Astrocyte (in vitro differentiated cells and primary cell): ENCODE measurements around the gene IL1RAP. TPM values are rescaled to one million over a fixed set of nuclear protein-coding genes. Genes with fewer than 3 reads are reported as not detected.

Source experiments
- DNase-seq: peaks from one replicate; pipeline ENCODE4 v3.0.0-alpha.2; 2010; ENCODE audit warnings: low read depth
- FAIRE-seq: peaks from 2 replicates; lab custom pipeline; 2011; peaks lifted over from hg19 to GRCh38; lab: Jason Lieb, UNC
- H2AFZ ChIP-seq: 2 replicates; pipeline ENCODE4 v1.6.0; 2012; ENCODE audit warnings: low read depth, low read length, inconsistent platforms
- H3K27ac ChIP-seq: 2 replicates; pipeline ENCODE4 v1.5.1; 2011; ENCODE audit warnings: low read depth, low read length, inconsistent platforms
- H3K27me3 ChIP-seq: 2 replicates; pipeline ENCODE4 v1.6.0; 2011; ENCODE audit warnings: low read length, inconsistent platforms; ENCODE audit not compliant: insufficient read depth
- H3K36me3 ChIP-seq: 2 replicates; pipeline ENCODE4 v1.5.1; 2011; ENCODE audit warnings: low read length, inconsistent platforms; ENCODE audit not compliant: insufficient read depth
- H3K4me1 ChIP-seq: 2 replicates; pipeline ENCODE4 v1.5.1; 2011; ENCODE audit warnings: low read length, inconsistent platforms; ENCODE audit not compliant: insufficient read depth
- H3K4me2 ChIP-seq: 2 replicates; pipeline ENCODE4 v1.6.0; 2012; ENCODE audit warnings: low read length, inconsistent platforms
- H3K4me3 ChIP-seq: 2 replicates; pipeline ENCODE4 v1.5.1; 2011; ENCODE audit warnings: low read depth, mild to moderate bottlenecking, low read length, inconsistent platforms; ENCODE audit not compliant: insufficient read depth
- H3K79me2 ChIP-seq: 2 replicates; pipeline ENCODE4 v1.6.0; 2012; ENCODE audit warnings: mild to moderate bottlenecking, low read length, inconsistent platforms; ENCODE audit not compliant: insufficient read depth
- H3K9ac ChIP-seq: 2 replicates; pipeline ENCODE4 v1.6.0; 2012; ENCODE audit warnings: mild to moderate bottlenecking, low read length, inconsistent platforms
- H3K9me3 ChIP-seq: 2 replicates; pipeline ENCODE4 v1.5.1; 2012; ENCODE audit warnings: low read depth, mild to moderate bottlenecking, low read length, inconsistent platforms; ENCODE audit not compliant: insufficient read depth
- H4K20me1 ChIP-seq: 2 replicates; pipeline ENCODE4 v1.6.0; 2012; ENCODE audit warnings: low read length, inconsistent platforms; ENCODE audit not compliant: insufficient read depth
- H3K27ac Mint-ChIP-seq: one replicate; pipeline ENCODE4 v1.8.0; 2021; ENCODE audit warnings: mild to moderate bottlenecking, mixed read lengths; ENCODE audit not compliant: unreplicated experiment
- H3K27me3 Mint-ChIP-seq: one replicate; pipeline ENCODE4 v1.8.0; 2021; ENCODE audit warnings: low read depth, mixed read lengths; ENCODE audit not compliant: unreplicated experiment
- H3K36me3 Mint-ChIP-seq: one replicate; pipeline ENCODE4 v1.8.0; 2021; ENCODE audit warnings: low read depth, mixed read lengths; ENCODE audit not compliant: unreplicated experiment
- H3K4me1 Mint-ChIP-seq: one replicate; pipeline ENCODE4 v1.8.0; 2021; ENCODE audit warnings: low read depth, mixed read lengths; ENCODE audit not compliant: unreplicated experiment
- H3K4me3 Mint-ChIP-seq: one replicate; pipeline ENCODE4 v1.8.0; 2021; ENCODE audit warnings: mild to moderate bottlenecking, moderate library complexity, mixed read lengths; ENCODE audit not compliant: unreplicated experiment
- H3K9me3 Mint-ChIP-seq: one replicate; pipeline ENCODE4 v1.8.0; 2021; ENCODE audit warnings: mild to moderate bottlenecking, mixed read lengths; ENCODE audit not compliant: unreplicated experiment
- CTCF ChIP-seq: IDR thresholded peaks from 2 replicates; pipeline ENCODE4 v1.5.1; 2011; ENCODE audit warnings: low read depth, mild to moderate bottlenecking, inconsistent platforms, low read length, moderate library complexity; ENCODE audit not compliant: insufficient read depth
- EZH2 ChIP-seq: IDR thresholded peaks from 2 replicates; pipeline ENCODE4 v1.6.1; 2012; ENCODE audit warnings: mild to moderate bottlenecking, low read length, inconsistent platforms; ENCODE audit not compliant: insufficient read depth
- total RNA-seq: library from RNA; stranded (reverse); gene quantifications from 2 replicates; pipeline ENCODE4 v1.2.1, GENCODE V29; 2021

Gene IL1RAP
- total RNA-seq, 1 donor from 2014 or later = 19.4 TPM

- TF ChIP-seq EZH2 (no peak), CTCF (no peak)
- Mint-ChIP-seq H3K36me3 (peaks cover 8% of the 10 kb centered on the region), H3K4me3 (no peak overlapping the region), H3K27me3 (no peaks in the 10 kb centered on the region), H3K27ac (no peak overlapping the region), H3K9me3 (no peaks in the 10 kb centered on the region), H3K4me1 (no peaks in the 10 kb centered on the region)
- Histone ChIP-seq H3K36me3 (no peaks in the 10 kb centered on the region), H3K79me2 (no peaks in the 10 kb centered on the region), H4K20me1 (no peaks in the 10 kb centered on the region), H3K27me3 (no peaks in the 10 kb centered on the region), H3K4me3 (no peak overlapping the region), H3K27ac (no peak overlapping the region), H2AFZ (no peak overlapping the region), H3K4me2 (no peak overlapping the region), H3K4me1 (no peaks in the 10 kb centered on the region), H3K9ac (no peak overlapping the region), H3K9me3 (no peaks in the 10 kb centered on the region)
- FAIRE-seq = no peak
- no peak for DNase-seq
These were observed 130.2 kb downstream of the IL1RAP start for GRCh38 chr3:190644035-190644434.

- Histone ChIP-seq H2AFZ (no peak overlapping the region), H3K36me3 (no peaks in the 10 kb centered on the region), H3K27me3 (no peaks in the 10 kb centered on the region), H3K9me3 (no peaks in the 10 kb centered on the region), H3K4me3 (no peak overlapping the region), H3K79me2 (no peaks in the 10 kb centered on the region), H3K4me1 (no peaks in the 10 kb centered on the region), H3K27ac (no peak overlapping the region), H3K9ac (no peak overlapping the region), H3K4me2 (no peak overlapping the region), H4K20me1 (no peaks in the 10 kb centered on the region)
- FAIRE-seq (no peak), DNase-seq (peak; percentile 36)
- Mint-ChIP-seq H3K9me3 (no peaks in the 10 kb centered on the region), H3K27me3 (no peaks in the 10 kb centered on the region), H3K4me3 (no peak overlapping the region), H3K27ac (no peak overlapping the region), H3K4me1 (no peaks in the 10 kb centered on the region), H3K36me3 (peaks cover 8% of the 10 kb centered on the region)
- TF ChIP-seq CTCF (no peak), EZH2 (no peak)
These were observed 130.9 kb downstream of the IL1RAP start for GRCh38 chr3:190644766-190645165.

GRCh38 chr3:190645932-190646460 is 132.1 kb downstream of the IL1RAP start:
- H4K20me1 ChIP-seq = no peaks in the 10 kb centered on the region
- Mint-ChIP-seq H3K9me3 (no peaks in the 10 kb centered on the region), H3K36me3 (peaks cover 8% of the 10 kb centered on the region), H3K27ac (no peak overlapping the region), H3K4me3 (no peak overlapping the region), H3K27me3 (no peaks in the 10 kb centered on the region), H3K4me1 (no peaks in the 10 kb centered on the region)
- FAIRE-seq (no peak), DNase-seq (no peak)
- no peaks in the 10 kb centered on the region for H3K36me3 ChIP-seq
- TF ChIP-seq EZH2 (no peak), CTCF (no peak)
- no peak overlapping the region for H3K4me2 ChIP-seq
- H3K9ac ChIP-seq = no peak overlapping the region
- no peaks in the 10 kb centered on the region for H3K9me3 ChIP-seq
- H3K79me2 ChIP-seq = no peaks in the 10 kb centered on the region
- no peak overlapping the region for H3K4me3 ChIP-seq
- no peaks in the 10 kb centered on the region for H3K27me3 ChIP-seq
- H3K27ac ChIP-seq = no peak overlapping the region
- H2AFZ ChIP-seq = no peak overlapping the region
- no peaks in the 10 kb centered on the region for H3K4me1 ChIP-seq
